Kidney (tissue), 14 donors: ENCODE measurements around the gene SLC25A21. TPM values are rescaled to one million over a fixed set of nuclear protein-coding genes. Genes with fewer than 3 reads are reported as not detected.

Source experiments
- DNase-seq, 5 donors: peaks; one replicate each; pipeline ENCODE4 v3.0.0-alpha.2; 2013 to 2020
- FAIRE-seq: peaks from 2 replicates; lab custom pipeline; 2012; peaks lifted over from hg19 to GRCh38; lab: Jason Lieb, UNC
- H3K27ac ChIP-seq, 2 donors: one replicate each; pipeline ENCODE4 v1.7.0; 2013; ENCODE audit warnings: low read depth in 2 of 2, low read length in 2 of 2, inconsistent platforms in 1 of 2
- H3K27me3 ChIP-seq: one replicate; pipeline ENCODE4 v1.7.1; 2013; ENCODE audit warnings: low read length, inconsistent platforms; ENCODE audit not compliant: control insufficient read depth, insufficient read depth
- H3K36me3 ChIP-seq, 3 donors: one replicate each; pipeline versions ENCODE4 v1.7.0 to v1.7.1; 2013; ENCODE audit warnings: low read length in 3 of 3, control low read depth in 1 of 3, inconsistent platforms in 1 of 3; ENCODE audit not compliant: insufficient read depth in 3 of 3, control insufficient read depth in 2 of 3
- H3K4me1 ChIP-seq, 3 donors: one replicate each; pipeline versions ENCODE4 v1.7.0 to v1.7.1; 2013; ENCODE audit warnings: low read length in 3 of 3, inconsistent platforms in 1 of 3, low read depth in 1 of 3; ENCODE audit not compliant: control insufficient read depth in 2 of 3, insufficient read depth in 2 of 3
- H3K4me3 ChIP-seq, 3 donors: one replicate each; pipeline versions ENCODE4 v1.7.0 to v1.8.1; 2013; ENCODE audit warnings: low read length in 3 of 3, control low read depth in 1 of 3, inconsistent platforms in 1 of 3
- H3K9ac ChIP-seq, 3 donors: one replicate each; pipeline versions ENCODE4 v1.7.0 to v1.7.1; 2013; ENCODE audit warnings: low read length in 3 of 3, control low read depth in 1 of 3, inconsistent platforms in 1 of 3
- H3K9me3 ChIP-seq, 3 donors: one replicate each; pipeline versions ENCODE4 v1.7.0 to v1.7.1; 2013; ENCODE audit warnings: low read length in 3 of 3, control low read depth in 1 of 3, inconsistent platforms in 1 of 3; ENCODE audit not compliant: control insufficient read depth in 2 of 3, insufficient read depth in 1 of 3
- CTCF ChIP-seq: IDR thresholded peaks from 3 replicates; pipeline ENCODE4 v1.5.1; 2012; ENCODE audit warnings: mild to moderate bottlenecking, moderate library complexity, borderline replicate concordance; ENCODE audit not compliant: insufficient read depth; ENCODE audit errors: extremely low read depth
- intact Hi-C: fragments of 100-400 bp; cut with DNase I; formaldehyde crosslinking; loops from one replicate; pipeline ENCODE4 v1.11.1; 2022
- polyA plus RNA-seq: library from polyadenylated mRNA; stranded (reverse); fragments of 350-450 nt; fragmentation: Illumina TruSeq; extraction: RNeasy Lipid Tissue Mini Kit (QIAGEN cat#74804); gene quantifications from one replicate; pipeline ENCODE4 v1.2.3, GENCODE V29; 2014; ENCODE audit warnings: low read depth, low replicate concordance; ENCODE audit not compliant: insufficient read depth
- total RNA-seq: library from RNA; stranded (reverse); fragmentation: NEBNext Ultra II Directional; extraction: Animal tissue kit (Norgen Biotek cat#: 25700); gene quantifications from one replicate; pipeline ENCODE4 v1.2.1, GENCODE V29; 2021
- donor health status: control.
- donor health status: control.
- donor health status: control.
- donor health status: control.
- donor health status: control.
- donor health status: DM: yes; HTN: yes; CAD: no.
- donor health status: Normal renal cell carcinoma (clear cell type).

Gene SLC25A21
- total and polyA plus RNA-seq, 2 donors from 2014 or later = 1.3 to 1.4 TPM

GRCh38 chr14:37057776-37058175 is 114.6 kb downstream of the SLC25A21 start:
- Histone ChIP-seq H3K4me1 (no peaks in the 10 kb centered on the region), H3K36me3 (no peaks in the 10 kb centered on the region), H3K27me3 (no peaks in the 10 kb centered on the region), H3K4me3 (no peak overlapping the region), H3K9me3 (peaks cover 0 to 8% (median 0%) of the 10 kb centered on the region in 3 donors), H3K27ac (no peak overlapping the region), H3K9ac (no peak overlapping the region)
- intact Hi-C loops = no loop called here
- no peak for TF ChIP-seq CTCF
- no peak for DNase-seq
- no peak for FAIRE-seq

- intact Hi-C loops = no loop called here
- H3K4me1 ChIP-seq = no peaks in the 10 kb centered on the region
- no peak for TF ChIP-seq CTCF
- H3K27ac ChIP-seq = no peak overlapping the region
- H3K9me3 ChIP-seq = peaks cover 0 to 8% (median 0%) of the 10 kb centered on the region in 3 donors
- H3K4me3 ChIP-seq = no peak overlapping the region
- no peak for FAIRE-seq
- DNase-seq = no peak
- no peaks in the 10 kb centered on the region for H3K27me3 ChIP-seq
- no peak overlapping the region for H3K9ac ChIP-seq
- no peaks in the 10 kb centered on the region for H3K36me3 ChIP-seq
These were observed 115.9 kb downstream of the SLC25A21 start for GRCh38 chr14:37056473-37056872.

- Histone ChIP-seq H3K27me3 (no peaks in the 10 kb centered on the region), H3K27ac (no peak overlapping the region), H3K9ac (no peak overlapping the region), H3K36me3 (no peaks in the 10 kb centered on the region), H3K4me1 (no peaks in the 10 kb centered on the region), H3K9me3 (peaks cover 0 to 8% (median 0%) of the 10 kb centered on the region in 3 donors), H3K4me3 (no peak overlapping the region)
- DNase-seq (no peak), FAIRE-seq (no peak)
- intact Hi-C loops = no loop called here
- TF ChIP-seq CTCF = no peak
These were observed 117.5 kb downstream of the SLC25A21 start for GRCh38 chr14:37054869-37055268.

DNA sequence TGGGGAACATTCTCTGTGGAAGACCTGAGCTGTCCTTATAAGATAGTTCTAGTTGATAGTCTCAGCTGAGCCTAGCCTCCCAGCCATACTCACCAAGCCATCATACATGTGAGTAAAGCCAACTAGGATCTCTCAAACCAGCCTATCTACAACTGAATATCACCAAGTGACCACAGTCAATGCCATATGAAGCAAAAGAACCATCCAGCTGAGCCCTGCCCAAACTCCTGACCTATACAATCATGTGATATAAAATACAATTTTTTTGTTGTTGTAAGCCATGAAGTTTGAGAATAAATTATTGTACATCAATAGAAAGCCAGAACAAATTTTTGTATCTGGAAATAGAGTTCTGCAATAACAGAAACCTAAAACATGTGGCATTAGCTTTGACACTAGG is 118.3 kb downstream of the SLC25A21 start:
- H3K9me3 ChIP-seq = peaks cover 0 to 8% (median 0%) of the 10 kb centered on the region in 3 donors
- no peaks in the 10 kb centered on the region for H3K27me3 ChIP-seq
- DNase-seq = no peak
- intact Hi-C loops = no loop called here
- no peaks in the 10 kb centered on the region for H3K4me1 ChIP-seq
- H3K36me3 ChIP-seq = no peaks in the 10 kb centered on the region
- no peak overlapping the region for H3K9ac ChIP-seq
- no peak overlapping the region for H3K4me3 ChIP-seq
- TF ChIP-seq CTCF = no peak
- no peak overlapping the region for H3K27ac ChIP-seq
- no peak for FAIRE-seq
